ENCODE measurements around the gene CAMK2D.

Gene CAMK2D

DNA sequence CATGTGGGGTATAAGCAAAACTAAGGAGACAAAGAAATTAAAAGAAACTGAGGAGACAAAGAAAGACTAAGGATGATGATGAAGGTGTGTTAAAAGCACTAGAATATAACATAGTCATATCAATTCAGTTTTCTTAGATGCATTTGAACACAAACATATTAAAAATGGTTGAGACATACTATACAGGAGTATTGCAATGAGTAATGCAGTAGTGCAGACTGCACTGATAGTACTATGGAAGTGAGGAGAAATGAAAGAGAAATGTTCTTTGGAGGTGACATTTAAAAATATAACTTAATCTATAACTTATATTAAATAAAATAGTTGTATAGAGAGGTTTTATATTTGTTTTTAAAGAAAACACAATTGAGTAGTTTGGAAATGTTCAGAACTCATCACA is 279.2 kb downstream of the CAMK2D start:
- in situ Hi-C loops (cut with HindIII; ENCODE audit: low sequenced_read_pairs), result no loop called here

DNA sequence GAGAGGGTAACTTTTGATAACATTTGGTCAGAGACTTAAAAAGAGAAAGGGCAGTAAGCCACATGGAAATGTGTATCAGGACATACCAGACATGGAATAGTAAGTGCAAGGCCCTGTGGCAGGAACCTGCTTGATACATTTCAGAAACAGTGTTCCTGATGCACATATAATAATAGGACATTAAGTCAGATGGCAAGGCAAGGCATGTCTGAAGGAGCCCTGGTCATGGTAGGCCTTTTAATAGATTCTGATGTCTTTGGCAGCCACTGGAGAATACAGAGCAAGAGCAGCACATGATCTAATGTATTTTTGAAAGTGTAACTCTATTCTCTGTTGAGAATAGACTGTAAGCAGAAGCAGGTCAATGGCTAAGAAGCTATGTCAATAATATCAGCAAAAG is 279.7 kb downstream of the CAMK2D start:
- in situ Hi-C loops (cut with HindIII; ENCODE audit: low sequenced_read_pairs), result no loop called here

GRCh38 chr4:113480109-113480508 is 281.4 kb downstream of the CAMK2D start:
- in situ Hi-C loops (cut with HindIII; ENCODE audit: low sequenced_read_pairs), result no loop called here

- in situ Hi-C loops (cut with HindIII; ENCODE audit: low sequenced_read_pairs), result no loop called here
These were observed 283.5 kb downstream of the CAMK2D start for GRCh38 chr4:113478032-113478431.

DNA sequence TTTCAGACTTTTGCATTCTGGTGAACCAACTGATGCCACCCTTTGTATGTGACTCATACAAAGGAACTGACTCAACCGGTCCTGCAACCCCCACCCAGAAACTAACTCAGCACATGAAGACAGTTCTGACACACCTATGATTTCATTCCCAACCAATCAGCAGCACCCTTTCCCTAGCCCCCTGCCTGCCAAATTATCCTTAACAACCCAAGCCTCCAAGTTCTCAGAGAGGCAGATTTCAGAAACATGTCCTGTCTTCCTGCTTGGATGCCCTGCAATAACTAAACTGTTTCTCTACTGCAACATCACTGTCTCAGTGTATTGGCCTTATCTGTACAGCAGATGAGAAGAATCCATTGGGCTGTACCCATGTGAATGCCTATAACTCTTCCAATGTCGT is 284.7 kb downstream of the CAMK2D start:
- in situ Hi-C loops (cut with HindIII; ENCODE audit: low sequenced_read_pairs), result no loop called here

GRCh38 chr4:113474017-113474416 is 287.5 kb downstream of the CAMK2D start:
- in situ Hi-C loops (cut with HindIII; ENCODE audit: low sequenced_read_pairs), result no loop called here

DNA sequence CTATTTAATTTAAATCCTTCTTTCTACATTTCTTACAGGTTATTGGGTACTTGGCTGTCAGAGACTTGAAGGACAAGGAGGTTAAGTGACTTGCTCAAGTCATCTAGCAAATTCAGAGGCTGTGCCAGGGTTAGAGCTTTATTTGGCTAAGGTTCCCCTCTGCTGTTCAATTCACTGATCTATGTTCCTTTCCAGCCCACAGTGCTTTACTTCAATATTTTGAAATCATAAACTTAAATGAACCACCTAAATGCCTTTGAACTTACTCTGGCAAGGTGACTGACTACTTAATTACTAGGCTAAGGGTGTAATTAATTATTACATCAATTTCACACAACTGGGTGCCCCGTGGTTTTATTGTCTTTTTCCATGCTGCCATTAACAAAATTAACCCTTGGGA is 288.7 kb downstream of the CAMK2D start:
- in situ Hi-C loops (cut with HindIII; ENCODE audit: low sequenced_read_pairs), result no loop called here

DNA sequence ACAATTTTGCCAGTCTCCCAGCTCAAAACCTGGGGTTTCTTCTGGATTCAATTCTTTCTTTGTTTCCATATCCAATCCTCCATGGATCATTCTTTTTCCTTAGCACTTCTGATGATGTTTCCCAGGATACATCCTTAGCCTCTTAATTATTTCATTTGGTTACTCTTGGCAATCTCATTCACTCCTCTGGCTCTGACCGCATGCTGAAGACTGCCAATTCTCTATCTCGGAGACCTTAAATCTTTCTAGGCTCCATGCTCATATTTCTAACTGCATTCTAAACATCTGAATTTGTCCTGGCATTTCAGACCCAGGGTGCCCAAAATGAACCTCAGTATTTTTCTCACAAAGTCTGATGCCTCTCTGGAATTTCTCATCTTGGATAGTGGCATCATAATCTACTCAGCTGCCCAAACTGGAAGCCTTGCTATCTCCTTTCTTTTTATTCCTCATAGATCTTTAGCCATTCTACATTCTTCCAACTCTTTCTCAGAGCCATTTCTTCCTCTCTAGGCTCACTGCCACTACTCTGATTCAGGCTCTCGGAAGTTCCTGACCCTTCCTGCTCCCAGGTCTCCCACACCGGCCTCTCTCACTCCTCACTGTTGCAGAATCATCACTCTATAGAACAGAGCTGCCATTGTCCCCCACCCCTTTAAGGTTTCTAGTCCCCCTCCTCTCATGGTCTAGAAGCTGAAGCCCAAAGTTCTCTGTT is 290.2 kb downstream of the CAMK2D start:
- in situ Hi-C loops (cut with HindIII; ENCODE audit: low sequenced_read_pairs), result no loop called here

DNA sequence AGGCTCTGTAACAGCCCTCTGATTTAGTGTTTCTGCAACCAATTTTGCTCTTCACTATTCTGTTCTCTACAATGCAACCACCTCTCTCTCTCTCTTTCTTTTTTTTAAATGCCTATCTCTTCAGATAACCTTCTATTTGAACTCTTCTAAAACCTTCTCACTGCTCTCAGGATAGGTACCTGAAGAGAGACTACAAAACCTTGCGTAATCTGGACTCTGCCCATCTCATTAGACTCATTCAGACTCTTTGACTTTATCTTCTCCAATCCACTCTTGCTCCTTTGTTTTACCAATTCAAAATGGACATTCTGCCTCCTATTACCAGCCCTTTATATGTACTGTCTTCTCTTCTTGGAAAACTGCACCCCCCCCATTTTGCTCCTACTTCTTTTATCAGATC is 291.6 kb downstream of the CAMK2D start:
- in situ Hi-C loops (cut with HindIII; ENCODE audit: low sequenced_read_pairs), result no loop called here

- in situ Hi-C loops (cut with HindIII; ENCODE audit: low sequenced_read_pairs), result no loop called here
These were observed 292.5 kb downstream of the CAMK2D start for GRCh38 chr4:113469023-113469390.

GRCh38 chr4:113468165-113469022 is 293.1 kb downstream of the CAMK2D start:
- in situ Hi-C loops (cut with HindIII; ENCODE audit: low sequenced_read_pairs), result no loop called here

DNA sequence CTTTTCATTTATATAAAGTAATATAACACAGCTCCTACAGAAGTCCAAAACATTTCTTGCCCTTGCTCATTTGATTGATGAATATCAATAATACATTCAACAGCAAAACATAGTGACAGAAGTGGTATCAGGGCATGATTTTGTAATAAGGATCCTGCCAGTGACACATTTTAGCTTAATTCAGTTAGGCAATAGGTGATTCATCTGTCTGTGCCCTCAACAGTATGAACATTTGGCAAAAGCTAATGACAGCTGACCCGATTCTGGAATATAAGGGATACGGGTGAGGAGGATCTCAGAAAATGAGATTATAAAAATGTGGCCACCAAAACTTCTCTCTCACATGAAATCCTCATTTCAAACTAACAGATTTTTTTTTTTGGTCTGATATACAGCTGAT is 294.0 kb downstream of the CAMK2D start:
- in situ Hi-C loops (cut with HindIII; ENCODE audit: low sequenced_read_pairs), result no loop called here

DNA sequence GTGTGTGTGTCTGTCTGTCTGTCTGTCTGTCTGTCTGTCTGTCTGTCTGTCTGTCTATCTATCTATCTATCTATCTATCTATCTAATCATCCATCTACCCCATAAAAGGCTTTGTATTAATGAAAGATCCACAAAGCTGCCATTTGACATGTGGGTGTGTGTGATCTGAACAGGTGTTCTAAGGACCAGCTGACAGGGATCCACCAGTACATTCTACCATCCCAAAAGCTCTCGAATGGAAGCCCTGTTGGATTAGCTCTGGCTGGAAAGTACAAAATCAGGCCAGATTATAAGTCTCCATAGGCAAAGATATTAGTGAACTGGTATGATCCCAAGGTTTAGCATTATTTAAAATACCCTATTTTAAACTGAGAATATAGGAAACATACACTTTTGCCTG is 299.3 kb downstream of the CAMK2D start:
- in situ Hi-C loops (cut with HindIII; ENCODE audit: low sequenced_read_pairs), result no loop called here

DNA sequence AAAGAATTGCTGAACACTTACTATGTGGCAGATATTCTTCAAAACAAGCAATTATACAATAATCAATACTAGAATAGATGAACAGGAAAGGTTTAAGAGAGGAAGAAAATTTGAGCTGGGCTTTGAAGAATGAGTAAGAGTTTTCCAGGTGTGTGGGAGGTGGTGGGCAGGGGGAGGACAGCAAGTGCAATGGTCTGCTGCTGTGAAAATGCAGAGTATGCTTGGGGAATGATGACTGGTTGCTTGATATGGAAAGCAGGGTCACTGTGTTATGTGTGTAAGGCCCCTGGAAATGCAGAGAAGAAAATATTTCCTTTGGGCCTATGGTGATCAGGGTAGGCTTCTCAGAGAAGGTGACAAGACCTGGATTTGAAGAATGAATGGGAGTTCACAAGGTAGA is 300.3 kb downstream of the CAMK2D start:
- in situ Hi-C loops (cut with HindIII; ENCODE audit: low sequenced_read_pairs), result no loop called here

- in situ Hi-C loops (cut with HindIII; ENCODE audit: low sequenced_read_pairs), result no loop called here
These were observed 303.7 kb downstream of the CAMK2D start for GRCh38 chr4:113457886-113458285.

DNA sequence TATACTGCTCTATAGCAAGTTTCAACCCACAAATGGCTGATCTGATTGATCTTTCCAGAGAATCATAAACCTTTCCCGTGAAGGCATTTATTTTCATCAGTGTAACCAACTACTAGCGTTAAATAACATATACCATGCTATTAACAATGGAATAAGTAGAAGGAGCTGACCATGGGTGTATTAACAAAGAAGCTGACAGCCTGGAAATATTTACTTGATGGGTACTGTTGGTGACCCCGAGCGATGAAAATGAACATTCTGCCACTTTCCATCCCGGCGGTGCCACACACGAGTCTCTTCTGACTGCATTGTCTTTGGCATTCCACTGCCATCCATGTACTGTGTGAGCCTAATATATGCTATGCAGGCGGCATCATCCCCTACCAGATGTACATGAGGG is 304.4 kb downstream of the CAMK2D start:
- in situ Hi-C loops (cut with HindIII; ENCODE audit: low sequenced_read_pairs), result no loop called here

GRCh38 chr4:113455061-113455460 is 306.5 kb downstream of the CAMK2D start:
- in situ Hi-C loops (cut with HindIII; ENCODE audit: low sequenced_read_pairs), result no loop called here

DNA sequence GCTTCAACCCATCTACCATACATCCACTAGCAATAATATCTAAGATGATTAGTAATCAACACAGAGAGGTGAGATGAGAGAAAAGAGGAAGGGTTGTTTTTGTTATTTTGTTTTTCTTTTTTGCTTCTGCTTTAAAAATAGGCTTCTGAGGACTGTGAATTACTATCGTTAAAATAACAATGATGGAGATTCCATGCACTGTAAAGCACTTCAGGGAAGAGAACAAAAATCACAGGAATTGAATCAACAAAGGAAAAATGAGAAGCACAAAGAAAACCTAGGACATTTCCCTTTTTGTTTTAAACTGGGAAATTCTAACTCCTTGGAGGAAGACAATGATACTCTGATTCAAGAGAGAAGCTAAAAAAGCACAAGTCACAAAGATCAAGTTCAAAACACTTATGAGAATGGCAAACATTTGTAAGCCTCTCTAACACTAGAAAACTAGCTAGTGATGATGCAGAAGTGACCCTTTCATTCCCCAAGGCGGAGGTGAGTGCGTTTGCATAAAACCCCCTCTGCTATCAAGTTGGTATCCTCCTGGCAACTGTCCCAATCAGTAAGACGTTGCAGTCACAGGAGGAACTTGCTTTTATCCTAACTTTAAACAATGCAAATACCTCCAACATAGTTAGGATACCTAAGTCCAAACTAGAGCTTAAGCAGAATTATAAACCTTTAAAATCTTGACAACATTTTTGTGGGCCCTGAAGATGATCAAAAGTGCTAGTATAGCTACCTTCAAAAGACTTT is 308.5 kb downstream of the CAMK2D start:
- in situ Hi-C loops (cut with HindIII; ENCODE audit: low sequenced_read_pairs), result no loop called here

- in situ Hi-C loops (cut with HindIII; ENCODE audit: low sequenced_read_pairs), result no loop called here
These were observed 309.4 kb downstream of the CAMK2D start for GRCh38 chr4:113452152-113452551.

GRCh38 chr4:113450295-113451080 is 311.1 kb downstream of the CAMK2D start:
- in situ Hi-C loops (cut with HindIII; ENCODE audit: low sequenced_read_pairs), result no loop called here

- in situ Hi-C loops (cut with HindIII; ENCODE audit: low sequenced_read_pairs), result no loop called here
These were observed 312.0 kb downstream of the CAMK2D start for GRCh38 chr4:113449410-113449974.

Measured in DLD1 (cell line).